Suprapubic skin (tissue), 4 donors: Measurements from ENCODE around the gene SOST.
A peak's percentile ranks its signal among the peaks of the same experiment; 100 is the strongest.

ENCODE experiments used
- CTCF ChIP-seq, 2 donors: fragments of 200-600 bp in 1 of 2; fragments of 450-650 bp in 1 of 2; sonication (generic) in 1 of 2; IDR thresholded peaks; one replicate each; pipeline ENCODE4 v1.5.1; 2016 to 2019; ENCODE audit warnings: antibody characterized with exemption in 2 of 2, mild to moderate bottlenecking in 1 of 2, moderate library complexity in 1 of 2
- POLR2A ChIP-seq, 2 donors: fragments of 450-650 bp; IDR thresholded peaks; one replicate each; pipeline ENCODE4 v1.6.1; 2017; ENCODE audit warnings: antibody characterized with exemption in 2 of 2, mild to moderate bottlenecking in 2 of 2, moderate library complexity in 2 of 2
- POLR2AphosphoS5 ChIP-seq, 3 donors: sonication (generic); formaldehyde crosslinking; IDR thresholded peaks; one replicate each; pipeline ENCODE4 v1.6.1; 2017; ENCODE audit warnings: antibody characterized with exemption in 3 of 3

GRCh38 chr17:43778337-43779144 is 19.9 kb upstream of the SOST start, which contains the start of gene DUSP3:
- peak; percentile 74 to 89 for TF ChIP-seq POLR2A (IDR thresholded peaks at IDR 0.05)
- no peak for TF ChIP-seq CTCF (IDR thresholded peaks at IDR 0.05)
- TF ChIP-seq POLR2AphosphoS5 (IDR thresholded peaks at IDR 0.05) = peak; percentile 61 to 75 (median 70)
